SK-N-MC (cell line): ENCODE data around the gene AATK.

Source experiments
- EZH2 ChIP-seq: fragments of 200-600 bp; sonication (generic); IDR thresholded peaks from one replicate; pipeline ENCODE4 v1.6.1; 2017; ENCODE audit warnings: antibody characterized with exemption
- FOXP2 ChIP-seq: optimal IDR thresholded peaks from 2 replicates; pipeline ENCODE3; 2011; ENCODE audit warnings: mild to moderate bottlenecking, moderate library complexity; ENCODE audit not compliant: insufficient read depth; ENCODE audit errors: extremely low read length, control extremely low read depth
- POLR2AphosphoS5 ChIP-seq: IDR thresholded peaks from 2 replicates; pipeline ENCODE4 v1.6.1; 2012; ENCODE audit warnings: mild to moderate bottlenecking, low read depth, low read length, borderline replicate concordance

DNA sequence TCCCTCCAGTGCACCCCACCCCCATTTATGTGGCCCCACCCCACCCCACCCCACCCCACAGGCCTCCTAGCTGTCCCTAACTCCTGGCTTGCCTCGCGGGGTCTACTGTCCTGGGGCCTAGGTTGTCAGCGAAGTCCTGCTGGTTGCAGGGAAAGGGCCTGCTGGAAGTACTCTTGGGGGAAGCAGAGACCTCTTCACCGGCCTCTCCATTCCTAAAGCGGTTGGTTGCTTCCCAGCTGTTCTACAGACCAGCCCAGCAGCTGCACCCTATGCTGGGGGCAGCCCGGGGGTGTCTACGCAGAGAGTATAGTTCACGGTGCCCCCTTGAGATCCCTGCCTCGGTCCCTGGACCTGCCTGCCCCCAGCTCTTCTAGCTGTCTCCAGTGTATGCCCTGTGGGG is 74.9 kb downstream of the AATK start:
- TF ChIP-seq EZH2: no peak
- no peak for TF ChIP-seq POLR2AphosphoS5
- no peak for TF ChIP-seq FOXP2
